Measurements from ENCODE around the gene MEF2C. TPM values are rescaled to one million over a fixed set of nuclear protein-coding genes. Genes with fewer than 3 reads are reported as not detected.

Gene MEF2C
- 0.02 TPM in 1 of 2 replicates, not detected in the other for total RNA-seq (2016; rRNA removed; fragmentation: Illumina TruSeq; extraction: Trizol)
- total RNA-seq (2016; cell fraction: cytosol; rRNA removed; fragmentation: Illumina TruSeq; extraction: Trizol; ENCODE audit: low read depth) = not detected in 2 replicates
- 0.04 TPM in 1 of 2 replicates, not detected in the other for total RNA-seq (2016; cell fraction: insoluble cytoplasmic fraction; rRNA removed; fragmentation: Illumina TruSeq; extraction: Trizol)
- total RNA-seq (2016; cell fraction: membrane; rRNA removed; fragmentation: Illumina TruSeq; extraction: Trizol) = not detected in 2 replicates
- total RNA-seq (2016; cell fraction: nucleus; rRNA removed; fragmentation: Illumina TruSeq; extraction: Trizol) = 0.09 and 0.16 TPM in 2 replicates
- 0.01 TPM in 1 of 2 replicates, not detected in the other for polyA plus RNA-seq (2011; rRNA removed)
- 0.03 TPM in 1 of 2 replicates, not detected in the other for polyA plus RNA-seq (2011; cell fraction: cytosol; rRNA removed)
- polyA plus RNA-seq (2011; cell fraction: nucleus; rRNA removed) = 0.14 TPM in 1 of 2 replicates, not detected in the other
- polyA plus RNA-seq (2012) = not detected in 2 replicates
- not detected in 2 replicates for polyA plus RNA-seq (2016; cell fraction: cytosol; fragmentation: Illumina TruSeq; extraction: Trizol; ENCODE audit: low read depth)
- not detected in 2 replicates for polyA plus RNA-seq (2016; cell fraction: insoluble cytoplasmic fraction; fragmentation: Illumina TruSeq; extraction: Trizol; ENCODE audit: low read depth)
- polyA plus RNA-seq (2016; cell fraction: membrane; fragmentation: Illumina TruSeq; extraction: Trizol; ENCODE audit: low read depth) = not detected in 2 replicates
- polyA plus RNA-seq (2016; cell fraction: nucleus; fragmentation: Illumina TruSeq; extraction: Trizol; ENCODE audit: insufficient read depth, low read depth) = 0.11 and 0.12 TPM in 2 replicates
- 0.02 and 0.61 TPM in 2 replicates for polyA minus RNA-seq (2011; rRNA and poly(A)+ RNA removed; ENCODE audit: low replicate concordance)
- polyA minus RNA-seq (2011; cell fraction: cytosol; rRNA and poly(A)+ RNA removed) = not detected in 2 replicates
- 0.13 and 0.25 TPM in 2 replicates for polyA minus RNA-seq (2011; cell fraction: nucleus; rRNA and poly(A)+ RNA removed)
- percentile 10 among the genes with signal in this experiment for Bru-seq, nascent RNA
- percentile 12 among the genes with signal in this experiment for BruChase-seq, experiment 1, labeled RNA remaining after a 6-hour chase
- percentile 15 among the genes with signal in this experiment for BruChase-seq, experiment 2, labeled RNA remaining after a 2-hour chase
- long read RNA-seq, experiment 1 = 0 reads
- long read RNA-seq, experiment 2 = 0 reads

DNA sequence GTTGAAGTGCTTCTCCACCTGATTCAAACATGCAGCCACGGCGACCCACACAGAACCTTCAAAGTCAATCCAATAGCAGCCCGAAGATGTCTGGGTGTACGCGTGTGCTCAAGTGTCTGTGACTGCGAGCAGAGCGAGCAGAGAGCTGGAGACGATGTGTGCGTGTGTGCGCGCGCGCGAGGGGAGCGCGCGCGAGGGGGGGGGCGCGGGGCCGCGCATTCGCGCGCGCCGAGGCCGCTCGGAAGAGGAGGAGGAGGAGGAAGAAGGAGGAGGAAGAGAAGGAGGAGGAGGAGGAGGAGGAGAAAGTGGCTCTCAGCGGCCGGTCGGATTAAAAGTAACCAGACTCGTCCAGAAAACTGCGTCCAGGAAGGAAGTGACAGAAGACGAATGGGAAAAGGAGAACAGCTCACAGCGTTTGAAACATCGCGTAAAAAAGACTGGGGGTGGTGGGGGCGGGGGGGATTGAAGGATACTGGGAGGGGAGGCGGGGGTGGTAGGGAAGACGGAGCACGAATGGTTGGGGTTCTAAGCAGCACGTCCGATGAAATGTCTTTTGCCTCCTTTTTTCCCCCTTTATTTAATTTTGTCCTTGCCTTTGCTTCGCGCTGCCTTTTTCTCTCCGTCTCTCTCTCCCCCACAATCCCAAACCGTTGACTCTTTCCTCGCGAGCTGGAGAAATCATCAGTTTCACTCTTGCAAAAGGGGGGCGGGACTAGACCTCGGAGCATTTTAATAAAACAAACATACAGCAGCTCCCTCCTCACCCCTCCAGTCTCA lies at the start of gene MEF2C:
Gene MEF2C (minus strand): TSS at position 126 of the 777 bp plus-strand sequence. CDS start 59,396 bp downstream, outside the sequence.
- Histone ChIP-seq H3K27me3 (ENCODE audit: control insufficient read depth in 1 of 2, insufficient read depth in 2 of 2, low read length in 2 of 2) (peaks cover 0 to 24% of the 10 kb centered on the region in 2 experiments; a peak in 3 of 5 replicates), H3K27ac (ENCODE audit: extremely low read length, insufficient read depth, low read length) (no peak within 1 kb of the TSS), H3K4me3 (replicated peaks in 1 of 3; ENCODE audit: insufficient read depth in 1 of 3, low read depth in 2 of 3, low read length in 3 of 3) (peak within 1 kb of the TSS; percentile 31 to 55 (median 37)), H3K9ac (ENCODE audit: insufficient read depth, low read depth, low read length) (no peak within 1 kb of the TSS), H3K9me3 (ENCODE audit: low read length) (no peaks in the 10 kb centered on the region), H3K36me3 (replicated peaks in 1 of 2; ENCODE audit: control insufficient read depth in 1 of 2, insufficient read depth in 2 of 2, low read length in 2 of 2) (no peaks in the 10 kb centered on the region), H3K79me2 (ENCODE audit: insufficient read depth, low read length) (no peaks in the 10 kb centered on the region), H3K4me1 (ENCODE audit: insufficient read depth, low read length) (0 out of 2 replicates have a peak, but pooled peaks cover 5% of the 10 kb centered on the region), H3K4me2 (ENCODE audit: low read depth, low read length) (peak within 1 kb of the TSS; percentile 47), H4K20me1 (ENCODE audit: insufficient read depth, low read length) (no peaks in the 10 kb centered on the region), H2AFZ (ENCODE audit: low read length) (no peak within 1 kb of the TSS)
- in situ Hi-C loops (cut with HindIII; ENCODE audit: extremely low pct_ligation_motif_present, low pct_unique_long_range_greater_than_20kb) = no loop called here
- no peak for DNase-seq (ENCODE audit: low spot score)
- no peak for FAIRE-seq
- no TSS peak for BruUV-seq (replicated peaks)
- WGBS (ENCODE audit: low lambda C conversion rate) = 8% methylated on average over 51 of the region's 52 CpGs
- TF ChIP-seq, protein P1, sequence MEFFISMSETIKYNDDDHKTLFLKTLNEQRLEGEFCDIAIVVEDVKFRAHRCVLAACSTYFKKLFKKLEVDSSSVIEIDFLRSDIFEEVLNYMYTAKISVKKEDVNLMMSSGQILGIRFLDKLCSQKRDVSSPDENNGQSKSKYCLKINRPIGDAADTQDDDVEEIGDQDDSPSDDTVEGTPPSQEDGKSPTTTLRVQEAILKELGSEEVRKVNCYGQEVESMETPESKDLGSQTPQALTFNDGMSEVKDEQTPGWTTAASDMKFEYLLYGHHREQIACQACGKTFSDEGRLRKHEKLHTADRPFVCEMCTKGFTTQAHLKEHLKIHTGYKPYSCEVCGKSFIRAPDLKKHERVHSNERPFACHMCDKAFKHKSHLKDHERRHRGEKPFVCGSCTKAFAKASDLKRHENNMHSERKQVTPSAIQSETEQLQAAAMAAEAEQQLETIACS (CRISPR knock-in tag; IDR thresholded peaks at IDR 0.05) = peak; percentile 76; the same call in 1 of the 2 replicates
- TF ChIP-seq, protein P2, sequence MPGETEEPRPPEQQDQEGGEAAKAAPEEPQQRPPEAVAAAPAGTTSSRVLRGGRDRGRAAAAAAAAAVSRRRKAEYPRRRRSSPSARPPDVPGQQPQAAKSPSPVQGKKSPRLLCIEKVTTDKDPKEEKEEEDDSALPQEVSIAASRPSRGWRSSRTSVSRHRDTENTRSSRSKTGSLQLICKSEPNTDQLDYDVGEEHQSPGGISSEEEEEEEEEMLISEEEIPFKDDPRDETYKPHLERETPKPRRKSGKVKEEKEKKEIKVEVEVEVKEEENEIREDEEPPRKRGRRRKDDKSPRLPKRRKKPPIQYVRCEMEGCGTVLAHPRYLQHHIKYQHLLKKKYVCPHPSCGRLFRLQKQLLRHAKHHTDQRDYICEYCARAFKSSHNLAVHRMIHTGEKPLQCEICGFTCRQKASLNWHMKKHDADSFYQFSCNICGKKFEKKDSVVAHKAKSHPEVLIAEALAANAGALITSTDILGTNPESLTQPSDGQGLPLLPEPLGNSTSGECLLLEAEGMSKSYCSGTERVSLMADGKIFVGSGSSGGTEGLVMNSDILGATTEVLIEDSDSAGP (CRISPR knock-in tag; IDR thresholded peaks at IDR 0.05; ENCODE audit: borderline replicate concordance) = no peak
- ChIA-PET POLR2A (no interaction called here), CTCF (ENCODE audit: low intra/inter-chr PET ratio, low total read pairs) (no interaction called here)
- ATAC-seq = peak; percentile 52
- intact Hi-C loops (cut with micrococcal nuclease; ENCODE audit: unreplicated experiment) = no loop called here
